GM12864 (cell line): ENCODE data around the gene NEO1.

Source experiments
- DNase-seq: peaks from one replicate; pipeline ENCODE4 v3.0.0-alpha.2; 2011; ENCODE audit warnings: low read depth
- H3K4me3 ChIP-seq: 2 replicates; pipeline ENCODE4 v1.5.1; 2011; ENCODE audit warnings: mild to moderate bottlenecking, low read depth, low read length, control low read depth
- TF ChIP-seq, protein P1 (sequence below): IDR thresholded peaks from 2 replicates; pipeline ENCODE4 v1.5.1; 2011; ENCODE audit warnings: low read depth, mild to moderate bottlenecking, moderate library complexity, low read length, control low read depth, inconsistent platforms; ENCODE audit errors: missing control alignments

NEO1 gene

DNA sequence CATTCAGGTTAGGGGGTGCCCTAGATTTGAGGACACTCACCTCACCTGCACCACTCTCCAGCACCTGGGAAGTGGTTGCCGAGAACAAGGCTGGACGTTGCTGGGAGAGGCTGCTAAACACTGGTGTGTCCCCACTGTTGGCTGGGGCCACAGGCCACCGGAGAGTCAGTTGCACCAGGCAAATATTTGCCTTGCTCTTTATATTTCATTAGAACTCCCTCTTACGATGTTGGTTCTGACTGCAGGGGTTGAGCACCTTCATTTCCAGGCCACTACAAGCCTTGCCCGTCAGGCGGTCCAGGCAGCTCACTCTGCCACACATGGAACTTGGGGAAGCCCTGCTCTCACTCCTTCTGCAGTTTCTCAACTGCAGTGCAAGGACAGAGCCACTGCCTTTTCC is 285.8 kb downstream of the NEO1 start:
- TF ChIP-seq, protein P1, sequence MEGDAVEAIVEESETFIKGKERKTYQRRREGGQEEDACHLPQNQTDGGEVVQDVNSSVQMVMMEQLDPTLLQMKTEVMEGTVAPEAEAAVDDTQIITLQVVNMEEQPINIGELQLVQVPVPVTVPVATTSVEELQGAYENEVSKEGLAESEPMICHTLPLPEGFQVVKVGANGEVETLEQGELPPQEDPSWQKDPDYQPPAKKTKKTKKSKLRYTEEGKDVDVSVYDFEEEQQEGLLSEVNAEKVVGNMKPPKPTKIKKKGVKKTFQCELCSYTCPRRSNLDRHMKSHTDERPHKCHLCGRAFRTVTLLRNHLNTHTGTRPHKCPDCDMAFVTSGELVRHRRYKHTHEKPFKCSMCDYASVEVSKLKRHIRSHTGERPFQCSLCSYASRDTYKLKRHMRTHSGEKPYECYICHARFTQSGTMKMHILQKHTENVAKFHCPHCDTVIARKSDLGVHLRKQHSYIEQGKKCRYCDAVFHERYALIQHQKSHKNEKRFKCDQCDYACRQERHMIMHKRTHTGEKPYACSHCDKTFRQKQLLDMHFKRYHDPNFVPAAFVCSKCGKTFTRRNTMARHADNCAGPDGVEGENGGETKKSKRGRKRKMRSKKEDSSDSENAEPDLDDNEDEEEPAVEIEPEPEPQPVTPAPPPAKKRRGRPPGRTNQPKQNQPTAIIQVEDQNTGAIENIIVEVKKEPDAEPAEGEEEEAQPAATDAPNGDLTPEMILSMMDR = no peak
- DNase-seq = no peak

DNA sequence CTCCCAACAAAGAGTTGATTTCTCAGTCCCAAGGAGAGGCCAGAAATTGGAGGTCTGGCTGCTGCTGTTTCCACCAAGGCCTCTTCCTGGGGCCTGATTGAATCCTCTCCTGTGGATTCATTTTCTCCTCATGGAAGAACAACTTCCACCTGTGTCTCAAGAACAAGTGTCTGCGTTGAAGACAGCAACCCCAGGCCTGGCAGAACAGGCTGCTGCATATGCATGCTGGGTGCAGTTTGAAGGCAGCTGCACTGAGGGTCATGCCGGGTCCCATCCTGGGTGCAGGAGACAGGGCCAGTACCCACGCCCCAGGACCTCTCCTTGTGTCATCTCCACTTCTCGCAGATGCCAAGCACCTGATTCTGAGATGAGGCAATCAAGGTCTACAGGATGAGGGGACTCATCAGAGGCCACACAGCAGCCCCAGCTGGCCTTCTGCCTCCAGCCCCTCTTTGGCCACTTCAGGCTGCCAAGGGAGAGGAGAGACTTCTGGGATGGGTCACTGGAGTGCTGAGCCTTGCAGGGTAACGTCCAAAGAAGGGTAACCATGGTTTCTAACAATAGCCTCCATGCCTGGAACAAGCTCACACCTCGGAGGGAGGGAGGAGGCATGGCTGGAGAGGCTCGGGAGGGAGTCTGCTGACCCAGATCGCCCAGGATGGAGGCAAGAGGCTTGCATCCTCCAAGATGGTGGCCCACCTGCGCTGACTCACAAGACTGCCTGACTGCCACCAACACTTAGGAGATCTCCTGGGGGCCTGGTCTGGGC is 286.5 kb downstream of the NEO1 start:
- TF ChIP-seq, protein P1 = no peak
- no peak overlapping the region for H3K4me3 ChIP-seq
- no peak for DNase-seq

More for the DNA sequence above, 285.8 kb downstream of the NEO1 start:
- no peak overlapping the region for H3K4me3 ChIP-seq

DNA sequence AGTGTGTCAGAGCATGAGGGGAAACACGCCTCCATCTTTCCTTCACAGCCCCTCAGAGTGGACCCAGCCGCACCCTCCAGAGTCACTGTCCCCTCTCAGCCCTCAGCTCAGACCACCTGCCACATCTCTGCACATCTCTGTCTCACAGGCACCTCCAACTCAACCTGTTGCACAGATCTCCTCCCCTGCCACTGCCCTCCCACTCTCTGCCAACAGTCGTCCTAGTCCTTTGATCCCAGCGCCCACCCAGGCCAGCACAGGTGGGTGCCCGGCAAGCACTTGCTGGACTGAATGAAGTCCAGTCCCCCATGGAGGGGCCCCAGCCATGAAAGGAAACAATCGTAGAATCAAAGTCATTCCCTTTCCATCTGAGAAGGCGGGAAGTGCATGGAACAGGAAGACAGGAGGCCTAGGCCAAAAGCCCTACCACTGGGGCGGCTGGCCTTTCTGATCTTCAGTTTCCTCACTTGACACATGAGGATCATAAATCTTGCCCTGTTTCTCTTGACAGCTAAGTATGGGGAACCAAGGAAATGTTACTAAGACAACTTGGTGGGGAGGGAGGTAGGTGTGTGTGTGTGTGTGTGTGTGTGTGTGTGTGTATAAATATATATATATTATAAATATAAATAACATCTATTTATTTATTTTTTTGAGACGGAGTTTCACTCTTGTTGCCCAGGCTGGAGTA is 288.4 kb downstream of the NEO1 start:
- no peak overlapping the region for H3K4me3 ChIP-seq
- no peak for DNase-seq
- TF ChIP-seq, protein P1 = no peak

DNA sequence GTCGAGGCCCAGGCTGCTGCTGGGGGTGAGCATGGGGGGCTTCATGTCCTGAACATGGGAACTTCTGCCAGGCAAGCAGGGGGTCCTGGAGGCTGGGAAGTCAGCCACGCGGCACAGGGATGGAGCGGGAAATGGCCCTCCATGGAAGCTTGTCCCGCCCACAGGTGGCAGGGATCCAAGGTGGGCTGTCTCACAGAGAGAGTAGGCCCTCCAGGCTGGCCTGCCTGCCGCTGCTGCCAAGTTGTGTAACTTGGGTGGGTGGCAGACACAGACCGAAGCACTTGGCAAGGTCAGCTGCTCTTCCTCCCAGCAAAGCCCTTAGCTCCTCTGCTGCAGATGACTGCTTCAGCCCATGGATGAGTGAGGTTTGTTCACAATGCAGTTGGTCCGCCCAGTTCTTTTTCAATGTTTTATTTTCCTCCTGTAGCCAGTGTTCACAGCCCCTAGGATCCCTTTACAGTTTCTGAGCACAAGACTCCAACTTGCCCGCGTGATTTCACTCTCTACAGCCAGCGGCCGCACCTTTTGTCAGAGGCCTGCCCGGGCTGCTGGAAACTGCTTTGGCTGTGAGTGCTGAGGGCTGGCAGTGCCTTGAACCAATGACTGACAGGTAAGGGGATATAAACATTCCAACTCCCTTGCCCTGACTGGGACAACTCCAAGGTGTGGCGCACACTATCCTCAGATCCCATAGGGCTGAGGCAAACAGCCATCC is 289.8 kb downstream of the NEO1 start:
- TF ChIP-seq, protein P1 = no peak
- no peak for DNase-seq
- no peak overlapping the region for H3K4me3 ChIP-seq

DNA sequence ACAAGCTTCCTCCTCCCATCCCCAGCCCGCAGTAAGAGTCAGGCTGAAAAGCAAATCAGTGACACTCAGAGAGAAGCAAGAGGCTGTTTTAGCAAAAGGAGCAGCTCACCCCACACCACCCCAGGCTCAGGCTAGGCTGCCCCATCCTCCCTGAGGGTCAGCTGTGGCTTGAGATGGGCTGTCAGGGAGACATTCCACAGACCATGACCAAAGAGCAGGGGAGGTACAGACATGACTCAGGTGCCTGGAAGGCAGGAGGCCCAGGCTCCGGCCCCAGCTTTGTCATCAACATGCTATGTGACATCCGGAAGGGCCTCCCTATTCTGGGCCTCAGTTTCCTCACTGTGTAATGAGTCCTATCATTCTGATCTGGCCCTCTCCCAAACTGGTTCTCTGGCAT is 291.8 kb downstream of the NEO1 start:
- no peak for DNase-seq
- no peak overlapping the region for H3K4me3 ChIP-seq
- TF ChIP-seq, protein P1 = no peak

DNA sequence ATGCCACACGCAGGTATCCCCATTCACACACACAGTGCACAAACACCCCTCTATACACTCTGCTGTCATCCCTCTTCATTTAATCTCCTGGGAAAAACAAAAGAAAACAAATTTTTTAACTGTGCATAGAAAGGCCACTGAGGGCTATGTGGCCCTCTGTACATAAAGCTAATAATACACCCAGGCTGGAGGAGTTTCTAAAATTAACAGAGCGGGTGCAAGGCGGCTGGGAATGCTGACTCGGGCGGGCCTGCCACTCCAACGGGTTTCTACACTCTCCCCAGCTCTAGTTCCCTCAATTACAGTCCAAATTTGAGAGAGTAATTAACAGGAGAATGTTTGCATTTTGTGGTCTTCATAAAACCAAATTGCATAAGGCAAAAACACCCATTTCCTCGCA is 293.4 kb downstream of the NEO1 start:
- no peak for DNase-seq
- H3K4me3 ChIP-seq = no peak overlapping the region
- TF ChIP-seq, protein P1 = no peak
